Skeletal muscle tissue (tissue), 4 donors: Measurements from ENCODE around the gene SPATA21. TPM values are rescaled to one million over a fixed set of nuclear protein-coding genes. Genes with fewer than 3 reads are reported as not detected.

Source experiments
- H3K27ac ChIP-seq: one replicate; pipeline ENCODE4 v1.7.0; 2013; ENCODE audit warnings: mild to moderate bottlenecking, low read depth, low read length, inconsistent platforms
- H3K27me3 ChIP-seq, 3 donors: one replicate each; pipeline ENCODE4 v1.7.0; 2013; ENCODE audit warnings: low read length in 3 of 3; ENCODE audit not compliant: control insufficient read depth in 3 of 3, insufficient read depth in 3 of 3
- H3K36me3 ChIP-seq, 3 donors: one replicate each; pipeline ENCODE4 v1.7.0; 2013; ENCODE audit warnings: low read length in 3 of 3; ENCODE audit not compliant: control insufficient read depth in 3 of 3, insufficient read depth in 3 of 3
- H3K4me1 ChIP-seq, 3 donors: one replicate each; pipeline ENCODE4 v1.7.0; 2013; ENCODE audit warnings: low read length in 3 of 3, mild to moderate bottlenecking in 3 of 3; ENCODE audit not compliant: control insufficient read depth in 3 of 3, insufficient read depth in 3 of 3
- H3K4me3 ChIP-seq, 3 donors: one replicate each; pipeline ENCODE4 v1.7.0; 2013; ENCODE audit warnings: low read length in 3 of 3
- H3K9ac ChIP-seq, 3 donors: one replicate each; pipeline ENCODE4 v1.7.0; 2013; ENCODE audit warnings: low read length in 3 of 3, mild to moderate bottlenecking in 3 of 3, moderate library complexity in 2 of 3, low read depth in 1 of 3
- H3K9me3 ChIP-seq, 3 donors: one replicate each; pipeline ENCODE4 v1.7.0; 2013; ENCODE audit warnings: low read length in 3 of 3; ENCODE audit not compliant: control insufficient read depth in 3 of 3
- total RNA-seq: library from RNA; depleted of rRNA; stranded (reverse); fragments of >200 nt; gene quantifications from one replicate; pipeline ENCODE4 v1.2.3, GENCODE V29; 2014
- donor health status: Osteomylitis.

SPATA21 gene
- total RNA-seq, 1 donor from 2014 or later: not detected

DNA sequence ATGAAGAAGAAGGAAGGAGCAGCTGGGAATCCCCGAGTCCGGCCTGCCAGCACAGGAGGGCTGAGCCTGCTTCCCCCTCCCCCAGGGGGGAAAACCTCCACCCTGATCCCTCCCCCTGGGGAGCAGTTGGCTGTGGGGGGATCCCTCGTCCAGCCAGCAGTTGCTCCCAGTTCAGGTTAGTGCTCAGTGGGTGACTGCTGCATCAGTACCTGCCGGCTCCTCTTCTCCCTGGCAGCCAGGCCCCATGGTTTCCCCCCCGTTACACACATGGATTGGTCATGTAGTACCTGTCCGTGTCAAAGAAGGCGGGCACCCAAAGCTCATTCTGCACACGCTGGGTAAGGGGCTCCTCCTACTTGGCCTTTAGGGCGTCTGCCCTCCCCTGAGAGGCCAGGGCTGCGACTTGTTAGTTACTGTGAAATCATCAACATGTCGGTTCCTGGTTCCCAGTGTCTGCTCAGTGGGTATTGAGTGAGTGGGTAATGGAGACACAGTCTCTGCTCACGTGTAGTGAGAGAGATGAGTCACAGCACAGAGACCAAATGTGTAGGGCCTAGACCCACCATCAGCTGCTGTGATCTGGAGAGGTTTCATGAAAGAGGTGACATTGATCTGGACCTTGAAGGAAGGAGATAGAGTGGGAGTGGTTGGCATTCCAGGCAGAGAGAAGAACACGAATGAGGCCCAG is 14.8 kb upstream of the SPATA21 start:
- no peaks in the 10 kb centered on the region for H3K4me1 ChIP-seq
- H3K9ac ChIP-seq: no peak overlapping the region
- H3K9me3 ChIP-seq: no peaks in the 10 kb centered on the region
- no peaks in the 10 kb centered on the region for H3K27me3 ChIP-seq
- H3K4me3 ChIP-seq: no peak overlapping the region
- peaks cover 49 to 71% (median 69%) of the 10 kb centered on the region in 3 donors for H3K36me3 ChIP-seq
- H3K27ac ChIP-seq: no peak overlapping the region

DNA sequence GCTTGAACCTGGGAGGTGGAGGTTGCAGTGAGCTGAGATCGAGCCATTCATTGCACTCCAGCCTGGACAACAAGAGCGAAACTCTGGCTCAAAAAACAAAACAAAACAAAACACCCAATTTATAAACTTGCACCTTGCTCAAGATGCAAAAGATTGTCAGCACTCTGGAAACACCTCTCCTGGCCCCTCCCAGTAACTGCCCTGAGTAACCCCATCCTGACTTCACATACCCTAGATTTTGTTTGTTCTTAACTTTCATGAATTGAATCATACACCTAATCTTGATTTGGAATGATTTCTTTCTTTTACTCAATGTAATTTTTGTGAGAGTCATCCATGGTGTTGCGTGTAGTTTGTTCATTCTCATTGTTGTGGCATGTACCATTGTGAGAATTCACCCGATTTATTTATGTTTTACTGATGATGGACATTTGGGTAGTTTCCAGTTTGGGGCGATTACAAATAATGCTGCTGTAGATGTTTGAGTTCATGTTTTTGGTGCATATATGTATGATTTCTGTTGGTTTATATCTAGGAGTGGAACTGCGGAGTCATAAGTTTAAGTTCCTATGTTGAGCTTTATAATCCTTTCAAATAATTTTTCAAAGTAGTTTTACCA is 13.7 kb upstream of the SPATA21 start:
- Histone ChIP-seq H3K27me3 (no peaks in the 10 kb centered on the region), H3K4me1 (no peaks in the 10 kb centered on the region), H3K36me3 (peaks cover 46 to 68% (median 64%) of the 10 kb centered on the region in 3 donors), H3K27ac (no peak overlapping the region), H3K9ac (no peak overlapping the region), H3K9me3 (no peaks in the 10 kb centered on the region), H3K4me3 (no peak overlapping the region)

DNA sequence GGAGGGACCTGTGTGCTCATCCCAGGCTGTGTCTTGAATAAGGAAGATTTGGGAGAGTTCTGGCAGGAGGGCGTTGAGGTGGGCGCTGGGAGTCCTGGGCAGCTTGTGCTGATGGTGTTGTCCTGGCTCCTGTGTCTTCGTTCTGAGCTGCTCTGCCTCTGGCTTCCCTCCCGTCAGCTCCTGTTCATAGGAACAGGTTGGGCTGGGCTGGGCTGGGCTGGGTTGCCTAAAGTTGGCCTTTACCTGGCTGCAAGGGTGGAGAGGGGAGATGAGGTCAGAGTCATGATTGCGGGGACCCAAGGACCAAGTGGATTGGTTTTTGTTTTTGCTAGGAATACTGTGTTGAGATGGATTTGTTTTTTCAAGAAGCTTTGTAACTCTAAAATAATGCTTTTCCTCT is 12.4 kb upstream of the SPATA21 start:
- no peaks in the 10 kb centered on the region for H3K4me1 ChIP-seq
- H3K36me3 ChIP-seq: peaks cover 44 to 66% (median 64%) of the 10 kb centered on the region in 3 donors
- H3K4me3 ChIP-seq: no peak overlapping the region
- no peak overlapping the region for H3K27ac ChIP-seq
- no peak overlapping the region for H3K9ac ChIP-seq
- H3K9me3 ChIP-seq: no peaks in the 10 kb centered on the region
- H3K27me3 ChIP-seq: no peaks in the 10 kb centered on the region

DNA sequence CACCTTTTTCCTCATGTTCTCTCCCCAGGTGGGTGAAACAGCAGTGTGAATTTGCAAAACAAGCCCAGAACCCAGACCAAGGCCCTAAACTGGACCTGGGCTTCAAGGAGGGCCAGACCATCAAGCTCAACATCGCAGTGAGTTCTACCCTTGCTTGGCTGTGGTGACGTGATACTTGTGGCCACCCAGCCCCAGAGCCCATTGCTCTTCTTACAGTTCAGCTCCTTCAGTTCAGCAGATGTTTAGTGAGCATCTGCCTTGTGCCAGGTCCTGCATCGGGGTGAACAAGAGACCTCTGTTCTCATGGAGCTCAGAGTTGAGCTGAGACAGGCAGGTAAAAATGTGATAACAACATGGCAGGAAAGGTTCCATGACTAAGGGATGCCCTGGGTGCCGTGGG is 11.8 kb upstream of the SPATA21 start:
- Histone ChIP-seq H3K36me3 (peaks cover 46 to 71% (median 69%) of the 10 kb centered on the region in 3 donors), H3K4me3 (no peak overlapping the region), H3K27ac (no peak overlapping the region), H3K9ac (no peak overlapping the region), H3K9me3 (no peaks in the 10 kb centered on the region), H3K4me1 (no peaks in the 10 kb centered on the region), H3K27me3 (no peaks in the 10 kb centered on the region)

DNA sequence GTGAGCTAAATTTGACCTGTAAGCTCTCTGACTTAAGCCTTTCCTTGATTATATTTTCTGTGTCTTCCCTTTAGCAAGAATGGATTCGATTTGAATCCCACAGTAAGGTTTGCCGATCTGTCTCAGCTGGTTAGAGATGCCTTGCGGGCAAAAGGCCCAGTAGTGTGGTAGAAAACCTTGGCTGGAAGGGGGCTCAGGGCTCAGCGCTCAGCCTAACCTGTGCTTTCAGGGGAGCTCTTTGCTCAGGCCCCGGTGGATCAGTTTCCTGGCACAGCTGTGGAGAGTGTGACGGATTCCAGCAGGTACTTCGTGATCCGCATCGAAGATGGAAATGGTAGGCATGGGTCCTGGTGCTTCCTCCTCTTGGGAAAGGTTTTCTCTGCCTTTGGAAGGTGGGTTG is 10.4 kb upstream of the SPATA21 start:
- Histone ChIP-seq H3K4me1 (peaks cover 3 to 11% (median 10%) of the 10 kb centered on the region in 3 donors), H3K27me3 (no peaks in the 10 kb centered on the region), H3K9ac (no peak overlapping the region), H3K4me3 (no peak overlapping the region), H3K9me3 (no peaks in the 10 kb centered on the region), H3K36me3 (peaks cover 53 to 75% (median 69%) of the 10 kb centered on the region in 3 donors), H3K27ac (no peak overlapping the region)

DNA sequence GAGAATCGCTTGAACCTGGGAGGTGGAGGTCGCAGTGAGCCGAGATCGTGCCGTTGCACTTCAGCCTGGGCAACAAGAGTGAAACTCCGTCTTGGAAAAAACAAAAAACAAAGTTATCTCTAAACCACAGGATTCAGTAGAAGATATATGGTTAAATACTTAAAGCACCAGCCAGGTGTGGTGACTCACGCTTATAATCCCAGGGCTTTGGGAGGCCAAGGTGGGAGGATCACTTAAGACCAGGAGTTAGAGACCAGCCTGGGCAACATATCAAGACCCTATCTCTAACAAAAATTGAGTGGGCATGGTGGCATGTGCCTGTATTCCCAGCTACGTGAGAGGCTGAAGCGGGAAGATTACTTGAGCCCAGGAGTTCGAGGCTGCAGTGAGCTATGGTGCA is 8.9 kb upstream of the SPATA21 start:
- peaks cover 16 to 21% (median 16%) of the 10 kb centered on the region in 3 donors for H3K4me1 ChIP-seq
- no peak overlapping the region for H3K9ac ChIP-seq
- H3K27ac ChIP-seq: no peak overlapping the region
- H3K27me3 ChIP-seq: no peaks in the 10 kb centered on the region
- H3K9me3 ChIP-seq: no peaks in the 10 kb centered on the region
- peaks cover 43 to 65% (median 56%) of the 10 kb centered on the region in 3 donors for H3K36me3 ChIP-seq
- H3K4me3 ChIP-seq: no peak overlapping the region

DNA sequence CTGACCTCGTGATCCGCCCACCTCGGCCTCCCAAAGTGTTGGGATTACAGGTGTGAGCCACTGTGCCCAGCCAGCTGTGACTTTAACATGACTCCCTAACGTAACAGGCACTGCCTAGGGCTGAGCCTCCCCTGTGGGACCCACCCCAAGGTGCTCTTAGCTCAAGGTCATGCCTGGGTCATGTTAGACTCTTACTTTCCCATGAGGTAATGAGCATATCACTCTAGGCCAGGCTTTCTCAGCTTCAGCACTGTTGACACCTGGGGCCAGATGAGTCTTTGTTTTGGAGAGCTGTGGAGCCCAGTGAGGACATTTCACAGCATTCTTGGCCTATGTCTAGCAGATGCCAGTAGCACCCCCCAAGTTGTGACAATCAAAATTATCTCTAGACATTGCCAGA is 7.8 kb upstream of the SPATA21 start:
- Histone ChIP-seq H3K4me1 (peaks cover 17 to 32% (median 20%) of the 10 kb centered on the region in 3 donors), H3K36me3 (peaks cover 43 to 56% (median 47%) of the 10 kb centered on the region in 3 donors), H3K4me3 (no peak overlapping the region), H3K27me3 (no peaks in the 10 kb centered on the region), H3K9me3 (no peaks in the 10 kb centered on the region), H3K27ac (no peak overlapping the region), H3K9ac (no peak overlapping the region)

DNA sequence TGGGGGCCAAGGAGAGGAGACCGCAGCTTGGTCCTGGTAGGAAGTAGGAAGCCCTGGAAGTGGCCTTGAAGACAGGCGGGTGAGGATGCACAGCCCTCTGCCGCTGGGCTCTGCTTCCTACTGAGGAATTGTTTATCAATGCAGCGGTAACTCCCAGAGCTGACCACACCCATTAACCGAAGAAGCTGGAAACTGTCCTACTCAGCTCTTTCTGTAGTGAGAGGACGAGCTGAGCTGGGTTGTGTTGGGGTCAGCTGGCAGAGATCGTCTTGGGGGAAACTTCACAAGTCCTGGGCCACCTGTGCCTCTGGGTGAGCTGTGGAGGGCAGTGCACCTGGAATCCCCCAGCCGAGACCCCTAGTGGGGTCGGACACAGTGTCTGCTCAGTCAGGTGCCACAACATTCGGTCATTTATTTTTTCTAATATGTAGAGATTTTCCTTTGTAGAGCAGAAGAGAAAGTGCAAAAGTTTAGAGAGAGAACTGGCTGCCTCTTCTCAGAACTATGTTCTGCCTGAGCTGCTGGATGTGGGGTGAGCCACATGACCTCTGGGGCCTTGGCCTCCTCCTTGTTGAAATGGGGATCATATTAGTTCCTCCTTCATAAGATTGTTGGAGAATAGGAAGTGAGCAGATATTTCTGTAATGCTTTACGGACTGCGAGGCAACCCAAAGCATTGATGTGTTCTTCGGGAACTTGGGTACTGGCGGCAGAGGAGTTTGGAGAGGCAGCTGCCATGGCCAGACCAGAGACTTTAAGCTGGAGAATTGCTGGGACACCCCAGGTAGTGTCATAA is 6.9 kb upstream of the SPATA21 start:
- no peaks in the 10 kb centered on the region for H3K27me3 ChIP-seq
- no peaks in the 10 kb centered on the region for H3K9me3 ChIP-seq
- no peak overlapping the region for H3K4me3 ChIP-seq
- no peak overlapping the region for H3K9ac ChIP-seq
- H3K27ac ChIP-seq: no peak overlapping the region
- peaks cover 38 to 48% (median 39%) of the 10 kb centered on the region in 3 donors for H3K36me3 ChIP-seq
- peaks cover 17 to 33% (median 20%) of the 10 kb centered on the region in 3 donors for H3K4me1 ChIP-seq

DNA sequence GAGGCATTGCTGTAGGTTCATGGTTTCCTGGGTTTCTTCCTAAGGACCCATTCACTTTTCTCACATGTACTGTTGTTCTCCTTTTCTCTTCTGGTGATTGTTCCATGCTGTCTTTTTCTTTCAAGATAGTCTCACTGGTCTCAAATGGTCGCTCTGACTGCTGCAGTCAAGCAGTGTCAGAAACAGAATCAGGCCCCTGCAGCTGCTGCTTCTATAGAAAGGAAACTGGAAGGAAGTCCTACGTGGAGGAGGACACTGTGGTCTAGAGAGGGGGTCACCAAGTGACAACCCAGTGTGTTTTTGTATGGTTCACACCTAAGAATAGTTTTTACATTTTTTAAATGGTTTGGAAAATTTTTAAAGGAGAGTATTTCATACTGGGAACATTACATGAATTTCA is 5.7 kb upstream of the SPATA21 start:
- Histone ChIP-seq H3K9me3 (no peaks in the 10 kb centered on the region), H3K27me3 (no peaks in the 10 kb centered on the region), H3K9ac (no peak overlapping the region), H3K36me3 (peaks cover 25 to 35% (median 27%) of the 10 kb centered on the region in 3 donors), H3K4me3 (no peak overlapping the region), H3K4me1 (peaks cover 17 to 33% (median 20%) of the 10 kb centered on the region in 3 donors), H3K27ac (no peak overlapping the region)

DNA sequence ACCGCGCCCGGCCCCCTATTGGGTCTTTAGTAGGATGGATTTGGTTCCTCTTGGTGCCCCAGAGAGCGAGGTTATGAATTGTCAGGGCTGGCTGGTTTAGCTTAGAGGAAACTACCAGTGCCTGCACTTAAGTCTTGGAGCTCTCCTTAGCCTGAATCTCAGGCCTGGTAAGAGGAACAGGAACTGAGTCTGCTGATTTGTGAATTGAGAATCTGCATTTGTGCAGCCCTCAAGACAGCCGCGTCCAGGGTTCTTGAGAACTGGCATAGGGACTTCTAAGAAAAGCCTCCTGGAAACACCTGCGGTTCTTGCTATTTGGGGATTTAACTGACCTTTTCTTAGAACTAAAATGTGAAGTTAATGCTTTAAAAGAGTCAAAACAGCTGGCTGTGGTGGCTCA is 5.0 kb upstream of the SPATA21 start:
- Histone ChIP-seq H3K9me3 (no peaks in the 10 kb centered on the region), H3K27ac (no peak overlapping the region), H3K36me3 (peaks cover 20 to 29% (median 20%) of the 10 kb centered on the region in 3 donors), H3K4me3 (no peak overlapping the region), H3K4me1 (peaks cover 17 to 33% (median 20%) of the 10 kb centered on the region in 3 donors), H3K27me3 (no peaks in the 10 kb centered on the region), H3K9ac (no peak overlapping the region)
